Gastroesophageal sphincter (tissue), 3 donors: Measurements from ENCODE around the gene SLC6A16.

ENCODE experiments used
- CTCF ChIP-seq, 4 experiments: fragments of 200-600 bp in 2 of 4; fragments of 450-650 bp in 2 of 4; sonication (generic) in 1 of 4; IDR thresholded peaks; one replicate each; pipeline ENCODE4 v1.5.1; 2017 to 2019; ENCODE audit warnings: antibody characterized with exemption in 4 of 4, mild to moderate bottlenecking in 2 of 4, moderate library complexity in 2 of 4
- EP300 ChIP-seq: sonication (generic); formaldehyde crosslinking; IDR thresholded peaks from one replicate; pipeline ENCODE4 v1.6.1; 2017; ENCODE audit warnings: antibody characterized with exemption, mild to moderate bottlenecking

- TF ChIP-seq CTCF (IDR thresholded peaks at IDR 0.05) (peak in 3 of 4 experiments; percentile 30 to 48 (median 42)), EP300 (no peak)
Measured at GRCh38 chr19:49363268-49364082, 38.5 kb upstream of the SLC6A16 start, which contains the start of gene DKKL1.
